Smooth muscle cell of the brain vasculature (primary cell): ENCODE measurements around the gene DNAAF1.
"Not testable (repeated sequence)": the region's sequence is repeated elsewhere in the genome, so short reads cannot be mapped to it uniquely, and the experiment has no call there.

ENCODE experiments used
- DNase-seq: peaks from one replicate; pipeline ENCODE4 v3.0.0-alpha.2; 2012; ENCODE audit warnings: low read depth, low spot score

DNAAF1 gene

DNA sequence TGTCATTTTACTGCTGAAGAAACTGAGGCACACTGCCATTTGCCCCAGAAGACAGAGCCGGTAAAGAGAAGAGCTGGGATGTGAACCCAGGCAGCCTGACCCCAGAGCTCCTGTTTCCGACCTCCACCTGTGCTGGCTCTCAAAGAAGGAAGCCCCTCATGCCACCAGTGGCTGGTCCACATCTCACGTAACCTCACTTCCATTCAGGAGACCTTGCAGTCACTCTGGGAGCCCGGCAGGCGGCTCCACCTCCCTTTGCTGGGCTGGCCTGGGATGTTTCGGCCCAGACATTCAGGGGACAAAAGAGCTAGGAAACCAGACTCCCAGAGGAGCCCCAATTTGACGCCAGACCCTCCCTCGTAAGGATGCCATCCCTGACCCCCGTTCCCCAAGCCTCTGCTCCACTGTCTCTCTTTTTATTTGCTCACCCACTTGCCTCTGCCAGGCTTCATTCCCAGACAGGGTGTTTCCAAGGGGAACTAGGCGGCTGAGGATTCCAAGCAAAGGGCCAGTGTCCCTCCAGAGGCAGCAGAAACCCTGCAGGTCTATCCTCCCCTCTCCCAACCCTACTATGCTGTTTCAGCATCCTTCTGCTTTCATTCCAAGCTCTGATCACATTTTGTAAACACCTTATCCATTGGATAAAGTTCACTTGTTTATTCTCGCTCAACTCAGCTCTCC is 38.9 kb downstream of the DNAAF1 start:
- no peak for DNase-seq

DNA sequence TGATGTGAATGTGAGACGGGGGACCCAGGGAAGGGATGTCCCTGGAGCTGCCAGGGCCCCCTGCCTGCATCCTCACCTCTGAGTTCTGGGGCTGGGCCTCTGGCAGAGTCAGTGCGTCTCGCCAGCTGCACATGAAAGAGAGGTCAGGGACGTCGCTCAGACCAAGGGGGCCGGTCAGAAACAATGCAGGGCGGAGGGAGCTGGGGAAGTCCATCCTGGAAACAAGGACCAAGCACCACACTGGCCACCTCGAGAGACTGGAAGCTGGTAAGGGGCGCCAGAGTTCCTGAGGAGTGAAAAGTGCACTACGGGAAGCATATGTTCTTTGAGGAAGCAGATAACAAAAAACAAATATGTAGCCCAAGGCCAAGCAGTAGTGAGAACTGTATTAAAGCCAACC is 39.7 kb downstream of the DNAAF1 start:
- DNase-seq = no peak

DNA sequence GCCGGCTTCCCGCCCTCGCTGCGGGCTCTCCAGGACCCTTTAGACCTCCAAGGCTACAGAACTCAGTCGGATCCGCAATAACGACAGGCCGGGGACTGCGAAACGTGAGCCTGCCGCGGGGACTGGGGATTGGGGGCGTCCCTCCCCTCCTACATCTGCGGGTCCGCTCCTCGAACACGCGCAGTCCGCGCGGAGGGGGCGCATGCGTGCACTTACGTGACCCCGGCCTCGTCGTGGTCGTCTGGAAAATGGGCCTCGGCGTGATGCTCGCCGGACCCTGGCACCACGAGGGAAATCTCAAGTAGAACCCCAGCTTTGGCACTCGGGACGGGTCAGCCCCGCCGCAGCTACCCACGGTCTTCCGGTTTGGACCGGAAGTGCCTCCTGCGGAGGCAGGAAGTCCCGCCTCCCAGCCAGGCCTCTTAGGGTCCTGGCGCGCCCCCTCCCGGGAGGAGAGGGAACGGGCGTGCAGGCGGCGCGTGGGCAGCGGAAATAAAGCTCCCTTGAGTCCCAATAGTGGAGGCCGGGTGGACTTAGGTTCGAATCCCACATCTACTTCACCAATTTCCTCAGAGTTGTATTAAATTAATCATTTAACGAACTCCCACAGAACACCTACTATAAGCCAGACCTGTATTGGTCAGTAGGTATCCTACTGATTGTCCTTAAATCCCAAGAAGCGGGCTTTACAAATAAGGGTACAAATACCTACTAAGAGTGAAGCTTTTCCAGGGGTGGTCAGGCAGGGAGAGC is 41.8 kb downstream of the DNAAF1 start, which contains the start of gene TAF1C:
Gene TAF1C (minus strand): TSS at position 373 of the 753 bp plus-strand sequence. CDS start 2,069 bp downstream, outside the sequence.
- peak; percentile 96 for DNase-seq

DNA sequence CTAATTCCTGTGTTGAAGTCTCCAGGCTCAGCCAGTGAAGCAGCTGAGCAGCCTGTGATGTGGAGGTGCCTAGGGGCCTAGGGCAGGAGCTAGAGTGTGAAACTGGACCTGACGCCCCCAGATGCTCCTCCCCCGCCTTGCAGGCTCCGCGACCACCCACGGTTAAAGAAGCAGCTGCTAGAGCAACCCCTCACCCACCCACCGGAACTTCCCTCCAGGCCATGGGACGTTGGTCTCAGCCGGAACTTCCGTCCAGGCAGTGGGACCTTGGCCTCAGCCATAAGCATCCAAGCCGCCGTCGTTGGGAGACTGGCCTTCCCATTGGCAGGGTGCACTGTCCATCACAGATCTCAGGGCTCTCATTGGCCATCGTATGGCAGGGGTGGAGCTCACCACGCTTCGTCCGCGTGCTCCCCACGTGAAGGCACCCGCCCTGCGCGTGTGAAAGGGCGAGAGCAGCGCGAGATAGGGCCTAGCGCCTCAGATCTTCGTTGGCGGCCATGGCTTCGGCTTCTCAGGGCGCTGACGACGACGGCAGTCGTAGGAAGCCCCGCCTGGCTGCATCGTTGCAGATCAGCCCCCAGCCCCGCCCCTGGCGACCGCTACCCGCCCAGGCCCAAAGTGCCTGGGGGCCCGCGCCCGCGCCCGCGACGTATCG is 45.8 kb downstream of the DNAAF1 start, which contains the start of gene ADAD2:
Gene ADAD2 (plus strand): TSS at position 427 of the 658 bp plus-strand sequence. CDS start 74 bp downstream, at position 501.
- DNase-seq = no peak

DNA sequence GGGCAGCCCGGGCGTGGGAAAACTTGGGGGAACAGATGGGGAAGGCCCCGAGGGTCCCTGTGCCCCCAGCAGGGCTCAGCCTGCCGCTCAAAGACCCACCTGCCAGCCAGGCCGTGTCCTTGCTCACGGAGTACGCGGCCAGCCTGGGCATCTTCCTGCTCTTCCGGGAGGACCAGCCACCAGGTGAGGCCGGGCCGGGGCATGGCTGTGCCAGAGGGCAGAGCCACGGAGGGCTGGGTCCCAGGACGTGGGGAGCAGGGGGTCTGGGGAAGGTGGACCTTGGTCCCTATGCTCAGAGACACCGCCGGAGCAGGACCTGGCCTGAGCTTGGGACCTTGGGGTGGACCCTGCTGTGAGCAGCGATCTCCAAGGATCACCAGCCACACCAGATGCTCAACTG is 46.4 kb downstream of the DNAAF1 start:
- DNase-seq = no peak

DNA sequence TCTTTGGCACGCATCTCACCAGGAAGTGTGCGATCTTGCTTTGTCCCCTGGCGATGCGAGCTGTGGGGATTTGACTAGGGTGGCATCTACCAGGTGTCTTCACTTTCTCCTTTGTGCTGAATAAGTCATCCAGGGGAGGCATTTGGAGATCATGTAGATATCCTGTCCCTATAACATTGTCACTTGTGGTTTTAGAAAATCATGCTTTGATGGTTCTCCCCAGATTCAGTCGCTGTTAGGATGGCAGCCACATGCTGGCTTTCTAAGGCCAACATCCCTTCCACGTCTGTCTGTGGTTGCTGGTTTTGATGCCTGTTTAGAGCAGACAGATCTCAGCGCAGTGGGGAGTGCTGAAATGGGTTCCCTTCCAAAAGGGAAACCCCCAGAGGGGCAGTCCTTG is 48.4 kb downstream of the DNAAF1 start:
- DNase-seq = no peak

DNA sequence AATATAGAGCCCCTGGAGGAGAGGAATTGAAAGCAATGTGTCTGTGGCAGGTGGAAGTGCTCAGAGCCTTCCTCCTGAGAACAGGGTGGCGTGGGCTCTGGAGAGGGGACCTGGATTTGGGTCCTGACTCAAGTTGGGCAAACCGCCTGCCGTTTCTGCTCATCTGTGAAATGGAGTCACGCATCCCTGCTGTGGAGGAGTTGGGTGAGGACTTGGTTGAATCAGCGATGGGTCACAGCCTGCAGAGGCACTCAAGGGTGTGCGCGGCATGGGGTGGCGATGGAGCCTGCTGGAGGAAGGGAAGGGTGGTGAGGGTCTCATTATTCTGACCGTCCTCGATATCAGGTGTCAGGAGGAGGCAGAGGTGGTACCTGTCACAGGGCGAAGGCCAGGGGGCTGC is 48.9 kb downstream of the DNAAF1 start:
- DNase-seq = no peak

DNA sequence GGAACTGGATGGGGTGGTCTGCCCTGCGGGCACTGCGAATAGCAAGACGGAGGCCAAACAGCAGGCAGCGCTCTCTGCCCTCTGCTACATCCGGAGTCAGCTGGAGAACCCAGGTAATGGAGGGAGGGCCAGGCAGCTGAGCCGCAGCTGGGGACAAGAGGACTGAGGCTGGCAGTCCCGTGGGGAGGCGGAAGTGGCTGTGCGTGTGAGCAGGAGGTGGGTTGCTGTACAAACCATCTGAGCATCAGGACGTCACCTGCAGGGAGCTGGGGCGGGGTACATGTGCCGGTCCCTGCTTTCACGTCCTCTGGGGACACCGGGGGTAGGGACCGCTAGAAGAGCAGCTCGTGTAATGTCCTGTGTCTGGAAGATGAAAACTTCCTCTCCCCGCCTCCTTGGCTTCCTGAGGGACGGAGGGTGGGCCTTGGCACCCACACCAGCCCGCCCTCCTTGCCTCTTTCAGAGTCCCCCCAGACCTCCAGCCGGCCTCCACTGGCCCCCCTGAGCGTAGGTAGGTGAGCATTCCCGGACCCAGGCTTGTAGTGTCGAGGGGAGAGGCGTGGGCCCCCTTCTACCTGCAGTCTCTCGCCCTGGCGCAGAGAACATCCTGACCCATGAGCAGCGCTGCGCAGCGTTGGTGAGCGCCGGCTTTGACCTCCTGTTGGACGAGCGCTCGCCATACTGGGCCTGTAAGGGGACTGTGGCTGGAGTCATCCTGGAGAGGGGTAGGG is 49.5 kb downstream of the DNAAF1 start:
- no peak for DNase-seq

DNA sequence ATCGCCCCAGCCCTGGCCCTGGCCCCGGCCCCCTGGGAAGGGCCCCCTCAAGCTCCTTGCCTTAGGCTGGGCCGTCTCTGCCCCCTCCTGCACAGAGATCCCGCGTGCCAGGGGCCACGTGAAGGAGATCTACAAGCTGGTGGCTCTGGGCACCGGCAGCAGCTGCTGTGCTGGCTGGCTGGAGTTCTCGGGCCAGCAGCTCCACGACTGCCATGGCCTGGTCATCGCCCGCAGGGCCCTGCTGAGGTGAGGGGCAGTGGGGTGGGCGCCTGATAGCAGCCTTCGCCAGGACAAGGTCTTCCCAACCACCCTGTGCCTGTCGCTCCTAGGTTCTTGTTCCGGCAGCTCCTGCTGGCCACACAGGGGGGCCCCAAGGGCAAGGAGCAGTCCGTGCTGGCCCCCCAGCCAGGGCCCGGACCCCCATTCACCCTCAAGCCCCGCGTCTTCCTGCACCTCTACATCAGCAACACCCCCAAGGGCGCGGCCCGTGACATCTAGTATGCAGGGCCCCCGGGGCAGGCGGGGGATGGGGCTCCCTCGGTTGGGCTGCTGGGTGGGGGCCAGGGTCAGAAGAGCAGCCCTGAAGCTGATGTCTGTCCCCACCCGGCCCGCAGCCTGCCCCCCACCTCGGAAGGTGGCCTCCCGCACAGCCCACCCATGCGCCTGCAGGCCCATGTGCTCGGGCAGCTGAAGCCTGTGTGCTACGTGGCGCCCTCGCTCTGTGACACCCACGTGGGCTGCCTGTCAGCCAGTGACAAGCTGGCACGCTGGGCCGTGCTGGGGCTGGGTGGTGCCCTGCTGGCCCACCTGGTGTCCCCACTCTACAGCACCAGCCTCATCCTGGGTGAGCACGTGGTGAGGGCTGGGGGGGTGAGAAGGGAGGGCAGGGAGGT is 50.3 kb downstream of the DNAAF1 start:
- DNase-seq = no peak

DNA sequence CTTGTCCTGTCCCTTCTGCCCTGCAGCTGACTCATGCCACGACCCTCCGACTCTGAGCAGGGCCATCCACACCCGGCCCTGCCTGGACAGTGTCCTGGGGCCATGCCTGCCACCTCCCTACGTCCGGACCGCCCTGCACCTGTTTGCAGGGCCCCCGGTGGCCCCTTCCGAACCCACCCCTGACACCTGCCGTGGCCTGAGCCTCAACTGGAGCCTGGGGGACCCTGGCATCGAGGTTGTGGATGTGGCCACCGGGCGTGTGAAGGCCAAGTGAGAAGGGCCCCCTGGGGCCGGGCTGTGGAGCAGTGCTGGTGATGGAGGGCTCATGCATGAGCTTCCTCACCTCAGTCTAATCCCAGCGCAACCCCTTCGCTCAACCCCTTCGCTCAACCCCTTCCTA is 51.0 kb downstream of the DNAAF1 start:
- DNase-seq = no peak

DNA sequence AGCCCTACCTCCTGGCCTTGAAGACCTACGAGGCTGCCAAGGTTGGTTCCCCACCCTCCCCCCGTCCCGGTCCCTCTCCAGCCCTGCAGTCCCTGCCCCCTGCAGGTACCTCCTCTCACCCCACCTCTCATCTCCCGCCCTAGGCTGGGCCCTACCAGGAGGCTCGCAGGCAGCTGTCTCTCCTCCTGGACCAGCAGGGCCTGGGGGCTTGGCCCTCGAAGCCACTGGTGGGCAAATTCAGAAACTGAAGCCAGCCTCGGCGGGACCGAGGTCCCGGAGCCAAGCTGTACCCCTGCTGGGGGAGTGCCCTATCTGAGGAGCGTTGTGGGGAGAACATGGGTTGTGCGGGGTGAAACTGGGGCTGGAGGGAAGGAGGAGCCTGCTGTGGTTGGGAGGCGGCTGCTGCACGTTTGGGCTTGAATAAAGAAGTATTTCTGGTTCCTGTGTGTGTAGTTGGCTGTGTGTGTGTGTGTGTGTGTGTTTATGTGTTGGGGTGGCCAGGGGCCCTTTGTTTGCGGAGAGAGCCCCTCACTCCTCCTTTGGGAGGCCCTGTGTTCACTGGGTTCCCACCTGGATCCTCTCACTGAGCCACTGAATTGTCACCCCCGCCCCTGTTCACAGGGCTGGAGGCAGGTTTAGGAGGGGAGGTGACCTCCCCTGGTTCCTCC is 51.8 kb downstream of the DNAAF1 start:
- DNase-seq = no peak

DNA sequence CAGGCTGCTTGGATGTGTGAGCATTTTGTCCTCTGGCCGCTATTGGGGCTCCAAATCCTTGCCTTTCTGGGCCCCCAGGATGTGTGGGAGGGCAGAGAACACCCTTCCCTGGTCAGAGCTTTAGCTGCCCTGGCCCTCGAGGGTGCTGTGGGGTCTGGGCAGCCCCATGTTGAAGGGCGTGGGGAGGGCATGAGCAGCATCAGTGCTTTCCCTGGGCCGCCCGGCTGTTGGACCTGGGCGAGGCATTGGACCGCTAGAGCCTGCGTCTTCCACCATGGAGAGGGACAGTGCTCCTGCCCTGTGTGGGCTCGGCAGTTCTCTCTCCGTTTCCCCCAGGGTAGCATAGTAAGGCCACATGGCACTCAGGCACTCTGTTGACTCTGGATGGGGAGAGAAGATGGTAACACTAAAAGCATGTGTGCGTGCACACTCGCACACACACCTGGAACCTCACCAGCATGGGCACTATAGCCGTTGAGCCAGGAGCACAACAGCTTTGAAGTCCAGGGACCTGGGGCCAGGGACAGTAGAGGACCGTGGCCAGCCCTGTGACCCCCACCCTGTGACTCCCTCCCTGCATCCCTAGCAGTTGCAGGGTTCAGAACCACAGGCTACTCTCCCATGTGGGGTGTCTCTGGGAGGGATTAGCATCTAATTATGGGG is 52.5 kb downstream of the DNAAF1 start:
- no peak for DNase-seq

DNA sequence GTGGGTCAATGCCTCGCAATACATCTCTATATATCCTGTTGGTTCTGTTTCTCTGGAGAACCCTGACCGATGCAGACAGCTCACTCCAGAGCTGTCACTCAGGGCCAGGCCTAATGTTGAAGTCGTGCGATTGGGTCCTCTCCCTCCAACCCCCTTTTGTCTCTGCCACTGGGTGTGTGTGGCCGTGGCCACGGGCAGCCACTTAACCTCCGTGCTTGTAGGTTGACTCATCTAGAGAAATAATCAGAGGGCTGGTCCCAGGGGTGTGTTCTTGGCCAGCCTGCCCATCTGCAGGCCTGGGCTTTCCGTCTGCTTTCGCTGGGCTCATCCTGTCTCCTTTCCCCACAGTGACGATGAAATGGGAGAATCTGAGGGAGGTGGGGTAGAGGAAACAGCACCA is 53.3 kb downstream of the DNAAF1 start:
- peak; percentile 36 for DNase-seq

DNA sequence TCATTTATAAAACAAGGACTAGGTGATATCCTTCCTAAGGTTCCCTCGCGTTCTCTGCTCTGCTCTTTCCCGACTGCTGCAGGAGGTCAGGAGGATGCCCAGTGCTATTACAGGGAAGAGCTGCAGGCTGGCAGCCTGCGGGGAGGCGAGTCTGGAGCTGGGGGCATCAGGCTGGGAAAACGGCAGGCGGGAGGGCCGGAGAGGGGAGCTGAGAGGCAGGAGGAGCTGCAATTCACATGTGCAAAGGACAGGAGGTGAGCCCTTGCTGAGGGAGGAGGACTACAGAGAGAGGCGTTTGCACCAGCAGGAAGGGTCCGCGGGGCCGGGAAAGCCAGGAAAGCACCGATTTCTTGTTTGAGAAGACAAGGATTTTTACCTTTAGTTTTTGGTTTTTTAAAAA is 54.0 kb downstream of the DNAAF1 start:
- DNase-seq = no peak

DNA sequence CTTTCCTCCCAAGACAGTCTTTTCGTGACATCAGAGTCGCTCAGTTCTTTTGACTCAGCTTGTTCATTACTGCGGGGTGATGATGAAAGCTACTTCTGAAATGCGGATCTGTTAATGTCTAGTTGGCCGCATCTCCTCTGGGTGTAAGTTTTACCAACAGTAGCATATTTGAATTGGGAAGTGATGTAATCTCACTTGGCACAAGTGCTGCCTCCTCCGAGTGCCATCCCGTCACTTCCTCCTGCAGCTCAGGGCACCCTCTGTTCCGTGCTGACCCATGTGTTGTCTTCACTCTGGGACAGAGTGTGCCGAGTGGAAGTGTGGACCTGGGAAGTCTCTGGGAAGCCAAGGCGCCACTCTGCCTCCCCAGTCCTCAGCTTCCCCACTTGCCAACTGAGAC is 54.8 kb downstream of the DNAAF1 start:
- no peak for DNase-seq

DNA sequence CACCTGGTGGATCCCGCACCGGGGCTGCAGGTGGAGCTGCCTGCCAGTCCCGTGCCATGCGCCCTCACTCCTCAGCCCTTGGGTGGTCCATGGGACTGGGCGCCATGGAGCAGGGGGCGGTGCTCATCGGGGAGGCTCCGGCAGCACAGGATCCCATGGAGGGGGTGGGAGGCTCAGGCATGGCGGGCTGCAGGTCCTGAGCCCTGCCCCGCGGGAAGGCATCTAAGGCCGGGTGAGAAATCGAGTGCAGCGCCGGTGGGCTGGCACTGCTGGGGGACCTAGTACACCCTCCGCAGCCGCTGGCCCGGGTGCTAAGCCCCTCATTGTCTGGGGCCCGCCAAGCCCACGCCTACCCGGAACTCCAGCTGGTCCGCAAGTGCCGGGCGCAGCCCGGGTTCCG is 59.4 kb downstream of the DNAAF1 start:
- not testable (repeated sequence) for DNase-seq

DNA sequence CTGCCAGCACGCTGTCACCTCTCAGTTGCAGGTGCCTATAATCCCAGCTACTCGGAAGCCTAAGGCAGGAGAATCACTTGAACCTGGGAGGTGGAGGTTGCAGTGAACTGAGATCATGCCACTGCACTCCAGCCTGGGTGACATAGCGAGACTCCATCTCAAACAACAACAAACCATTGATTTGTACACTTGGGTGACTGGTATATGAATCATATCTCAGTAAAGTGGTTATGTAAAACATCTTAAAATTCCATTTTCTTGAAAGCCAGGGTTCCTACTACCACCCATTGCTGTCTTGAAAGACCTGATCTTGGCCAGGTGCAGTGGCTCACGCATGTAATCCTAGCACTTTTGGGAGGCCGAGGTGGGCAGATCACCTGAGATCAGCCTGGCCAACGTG is 60.0 kb downstream of the DNAAF1 start:
- DNase-seq = not testable (repeated sequence)

DNA sequence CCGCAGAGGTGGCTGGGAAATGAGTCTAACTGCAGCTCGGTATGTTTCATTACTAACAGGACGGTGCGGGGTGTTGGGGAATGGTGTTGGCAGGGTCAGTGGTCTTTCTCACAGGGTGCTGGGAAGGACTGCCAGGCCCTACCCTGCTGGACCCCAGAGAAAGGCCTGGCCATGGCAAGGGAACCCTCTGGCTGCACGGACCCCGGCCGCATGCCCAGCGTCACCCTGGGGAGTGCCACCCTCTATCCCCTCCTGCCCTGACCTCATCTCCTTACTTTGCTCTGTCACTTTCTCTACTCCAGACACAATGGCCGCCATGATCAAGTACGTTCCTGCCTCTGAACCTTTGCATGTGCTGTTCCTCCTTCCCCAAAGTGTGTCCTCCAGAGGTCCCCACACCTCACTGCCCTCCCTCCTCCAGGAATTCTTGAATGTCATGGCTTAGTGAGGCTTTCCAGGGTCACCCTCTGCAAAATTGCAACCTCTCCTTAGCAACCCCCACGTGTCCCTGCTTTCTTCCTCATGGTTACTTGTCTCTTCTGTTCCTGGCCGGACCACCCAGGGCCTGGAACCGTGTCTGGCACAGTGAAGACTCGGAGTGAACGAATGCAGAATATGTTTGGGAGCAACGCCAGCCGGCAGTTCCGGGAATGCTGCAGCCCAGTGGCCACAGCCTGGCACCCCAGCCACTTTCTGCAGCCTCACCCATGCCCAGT is 61.0 kb downstream of the DNAAF1 start:
- no peak for DNase-seq

DNA sequence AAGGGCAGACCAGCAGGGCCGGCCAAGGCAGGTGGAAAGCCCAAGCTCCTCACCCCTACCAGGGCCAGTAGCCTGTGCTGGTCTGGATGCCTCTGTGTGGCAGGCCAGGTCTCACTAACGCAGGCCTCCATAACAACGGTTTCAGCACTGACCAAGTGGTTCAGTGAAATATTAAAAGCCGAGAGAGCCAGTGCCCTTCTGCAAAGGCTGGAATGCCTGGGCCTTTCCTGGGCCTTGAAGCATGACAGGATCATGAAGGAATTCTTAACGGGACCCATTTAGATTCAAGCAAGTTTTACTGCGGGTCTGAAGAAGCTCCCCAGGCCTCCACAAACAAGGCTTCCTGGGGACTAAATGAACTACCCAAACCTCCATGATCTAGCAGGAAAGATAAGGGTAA is 62.1 kb downstream of the DNAAF1 start:
- DNase-seq = no peak
